Astrocyte (in vitro differentiated cells and primary cell): Measurements from ENCODE around the gene LEMD1. TPM values are rescaled to one million over a fixed set of nuclear protein-coding genes. Genes with fewer than 3 reads are reported as not detected.

ENCODE experiments used
- DNase-seq: peaks from one replicate; pipeline ENCODE4 v3.0.0-alpha.2; 2010; ENCODE audit warnings: low read depth
- FAIRE-seq: peaks from 2 replicates; lab custom pipeline; 2011; peaks lifted over from hg19 to GRCh38; lab: Jason Lieb, UNC
- H2AFZ ChIP-seq: 2 replicates; pipeline ENCODE4 v1.6.0; 2012; ENCODE audit warnings: low read depth, low read length, inconsistent platforms
- H3K27ac ChIP-seq: 2 replicates; pipeline ENCODE4 v1.5.1; 2011; ENCODE audit warnings: low read depth, low read length, inconsistent platforms
- H3K27me3 ChIP-seq: 2 replicates; pipeline ENCODE4 v1.6.0; 2011; ENCODE audit warnings: low read length, inconsistent platforms; ENCODE audit not compliant: insufficient read depth
- H3K36me3 ChIP-seq: 2 replicates; pipeline ENCODE4 v1.5.1; 2011; ENCODE audit warnings: low read length, inconsistent platforms; ENCODE audit not compliant: insufficient read depth
- H3K4me1 ChIP-seq: 2 replicates; pipeline ENCODE4 v1.5.1; 2011; ENCODE audit warnings: low read length, inconsistent platforms; ENCODE audit not compliant: insufficient read depth
- H3K4me2 ChIP-seq: 2 replicates; pipeline ENCODE4 v1.6.0; 2012; ENCODE audit warnings: low read length, inconsistent platforms
- H3K4me3 ChIP-seq: 2 replicates; pipeline ENCODE4 v1.5.1; 2011; ENCODE audit warnings: low read depth, mild to moderate bottlenecking, low read length, inconsistent platforms; ENCODE audit not compliant: insufficient read depth
- H3K79me2 ChIP-seq: 2 replicates; pipeline ENCODE4 v1.6.0; 2012; ENCODE audit warnings: mild to moderate bottlenecking, low read length, inconsistent platforms; ENCODE audit not compliant: insufficient read depth
- H3K9ac ChIP-seq: 2 replicates; pipeline ENCODE4 v1.6.0; 2012; ENCODE audit warnings: mild to moderate bottlenecking, low read length, inconsistent platforms
- H3K9me3 ChIP-seq: 2 replicates; pipeline ENCODE4 v1.5.1; 2012; ENCODE audit warnings: low read depth, mild to moderate bottlenecking, low read length, inconsistent platforms; ENCODE audit not compliant: insufficient read depth
- H4K20me1 ChIP-seq: 2 replicates; pipeline ENCODE4 v1.6.0; 2012; ENCODE audit warnings: low read length, inconsistent platforms; ENCODE audit not compliant: insufficient read depth
- H3K27ac Mint-ChIP-seq: one replicate; pipeline ENCODE4 v1.8.0; 2021; ENCODE audit warnings: mild to moderate bottlenecking, mixed read lengths; ENCODE audit not compliant: unreplicated experiment
- H3K27me3 Mint-ChIP-seq: one replicate; pipeline ENCODE4 v1.8.0; 2021; ENCODE audit warnings: low read depth, mixed read lengths; ENCODE audit not compliant: unreplicated experiment
- H3K36me3 Mint-ChIP-seq: one replicate; pipeline ENCODE4 v1.8.0; 2021; ENCODE audit warnings: low read depth, mixed read lengths; ENCODE audit not compliant: unreplicated experiment
- H3K4me1 Mint-ChIP-seq: one replicate; pipeline ENCODE4 v1.8.0; 2021; ENCODE audit warnings: low read depth, mixed read lengths; ENCODE audit not compliant: unreplicated experiment
- H3K4me3 Mint-ChIP-seq: one replicate; pipeline ENCODE4 v1.8.0; 2021; ENCODE audit warnings: mild to moderate bottlenecking, moderate library complexity, mixed read lengths; ENCODE audit not compliant: unreplicated experiment
- H3K9me3 Mint-ChIP-seq: one replicate; pipeline ENCODE4 v1.8.0; 2021; ENCODE audit warnings: mild to moderate bottlenecking, mixed read lengths; ENCODE audit not compliant: unreplicated experiment
- EZH2 ChIP-seq: IDR thresholded peaks from 2 replicates; pipeline ENCODE4 v1.6.1; 2012; ENCODE audit warnings: mild to moderate bottlenecking, low read length, inconsistent platforms; ENCODE audit not compliant: insufficient read depth
- total RNA-seq: library from RNA; stranded (reverse); gene quantifications from 2 replicates; pipeline ENCODE4 v1.2.1, GENCODE V29; 2021
- TF ChIP-seq, protein P1 (sequence below): IDR thresholded peaks from 2 replicates; pipeline ENCODE4 v1.5.1; 2011; ENCODE audit warnings: low read depth, mild to moderate bottlenecking, inconsistent platforms, low read length, moderate library complexity; ENCODE audit not compliant: insufficient read depth

LEMD1 gene
- total RNA-seq, 1 donor from 2014 or later, result 3.1 TPM

DNA sequence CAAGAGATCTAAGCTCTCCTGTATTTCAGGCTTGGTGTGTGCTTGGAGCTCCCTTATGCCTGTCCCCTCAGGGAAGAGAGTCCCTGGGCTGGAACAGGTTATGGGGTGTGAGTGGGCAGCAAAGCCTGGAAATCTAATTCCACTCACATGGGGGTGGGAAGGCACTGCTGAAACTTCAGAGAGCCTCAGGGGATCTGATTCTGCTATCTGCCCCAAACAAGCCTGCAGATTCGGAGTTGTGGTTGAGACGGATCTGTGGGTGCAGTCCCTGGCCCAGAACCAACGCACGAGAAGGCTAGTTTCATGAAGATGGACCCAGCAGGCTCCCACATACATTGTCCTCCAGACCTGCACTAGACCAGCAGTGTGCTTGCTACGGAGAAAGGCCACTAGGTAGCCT is 31.1 kb upstream of the LEMD1 start:
- Mint-ChIP-seq H3K27ac (no peak overlapping the region), H3K36me3 (no peaks in the 10 kb centered on the region), H3K9me3 (no peaks in the 10 kb centered on the region), H3K4me3 (no peak overlapping the region), H3K4me1 (peaks cover 23% of the 10 kb centered on the region), H3K27me3 (peaks cover 44% of the 10 kb centered on the region)
- H3K9ac ChIP-seq, result no peak overlapping the region
- peaks cover 53% of the 10 kb centered on the region for H3K27me3 ChIP-seq
- peaks cover 22% of the 10 kb centered on the region for H3K4me1 ChIP-seq
- no peak overlapping the region for H3K4me2 ChIP-seq
- H4K20me1 ChIP-seq, result peaks cover 4% of the 10 kb centered on the region
- H3K27ac ChIP-seq, result no peak overlapping the region
- H3K4me3 ChIP-seq, result no peak overlapping the region
- H2AFZ ChIP-seq, result no peak overlapping the region
- TF ChIP-seq, protein P1, sequence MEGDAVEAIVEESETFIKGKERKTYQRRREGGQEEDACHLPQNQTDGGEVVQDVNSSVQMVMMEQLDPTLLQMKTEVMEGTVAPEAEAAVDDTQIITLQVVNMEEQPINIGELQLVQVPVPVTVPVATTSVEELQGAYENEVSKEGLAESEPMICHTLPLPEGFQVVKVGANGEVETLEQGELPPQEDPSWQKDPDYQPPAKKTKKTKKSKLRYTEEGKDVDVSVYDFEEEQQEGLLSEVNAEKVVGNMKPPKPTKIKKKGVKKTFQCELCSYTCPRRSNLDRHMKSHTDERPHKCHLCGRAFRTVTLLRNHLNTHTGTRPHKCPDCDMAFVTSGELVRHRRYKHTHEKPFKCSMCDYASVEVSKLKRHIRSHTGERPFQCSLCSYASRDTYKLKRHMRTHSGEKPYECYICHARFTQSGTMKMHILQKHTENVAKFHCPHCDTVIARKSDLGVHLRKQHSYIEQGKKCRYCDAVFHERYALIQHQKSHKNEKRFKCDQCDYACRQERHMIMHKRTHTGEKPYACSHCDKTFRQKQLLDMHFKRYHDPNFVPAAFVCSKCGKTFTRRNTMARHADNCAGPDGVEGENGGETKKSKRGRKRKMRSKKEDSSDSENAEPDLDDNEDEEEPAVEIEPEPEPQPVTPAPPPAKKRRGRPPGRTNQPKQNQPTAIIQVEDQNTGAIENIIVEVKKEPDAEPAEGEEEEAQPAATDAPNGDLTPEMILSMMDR, result no peak
- no peak for TF ChIP-seq EZH2
- peaks cover 17% of the 10 kb centered on the region for H3K79me2 ChIP-seq
- no peak for FAIRE-seq
- H3K9me3 ChIP-seq, result no peaks in the 10 kb centered on the region
- no peaks in the 10 kb centered on the region for H3K36me3 ChIP-seq
- no peak for DNase-seq

DNA sequence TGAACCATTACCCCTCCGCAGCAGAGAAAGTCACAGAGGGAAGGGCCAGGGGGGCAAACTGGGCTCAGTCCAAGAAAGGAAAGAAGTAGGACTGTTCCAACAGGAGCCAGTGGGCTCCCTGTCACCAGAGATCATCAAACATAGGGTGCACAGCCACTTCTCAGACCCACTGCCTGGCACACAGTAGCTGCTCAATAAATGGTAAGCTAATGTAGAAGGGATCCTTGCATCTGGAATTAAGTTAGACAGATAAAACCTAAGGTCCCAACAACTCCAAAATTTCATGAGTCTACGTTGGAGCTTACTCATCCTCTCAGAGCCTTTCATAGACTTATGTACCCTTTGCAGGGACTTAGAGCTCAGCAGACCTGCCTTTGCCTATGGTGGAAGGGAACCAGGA is 30.5 kb upstream of the LEMD1 start:
- DNase-seq (no peak), FAIRE-seq (no peak)
- peaks cover under 1% of the 10 kb centered on the region for H3K36me3 Mint-ChIP-seq
- no peaks in the 10 kb centered on the region for H3K9me3 ChIP-seq
- H3K36me3 ChIP-seq, result no peaks in the 10 kb centered on the region
- TF ChIP-seq, protein P1, result no peak
- TF ChIP-seq EZH2, result no peak
- H3K4me1 ChIP-seq, result peaks cover 26% of the 10 kb centered on the region
- H3K27ac Mint-ChIP-seq, result no peak overlapping the region
- no peak overlapping the region for H3K27ac ChIP-seq
- H4K20me1 ChIP-seq, result peaks cover 4% of the 10 kb centered on the region
- H2AFZ ChIP-seq, result no peak overlapping the region
- peaks cover 39% of the 10 kb centered on the region for H3K27me3 Mint-ChIP-seq
- no peaks in the 10 kb centered on the region for H3K9me3 Mint-ChIP-seq
- no peak overlapping the region for H3K9ac ChIP-seq
- peaks cover 48% of the 10 kb centered on the region for H3K27me3 ChIP-seq
- H3K4me3 Mint-ChIP-seq, result no peak overlapping the region
- peaks cover 19% of the 10 kb centered on the region for H3K79me2 ChIP-seq
- H3K4me2 ChIP-seq, result no peak overlapping the region
- peaks cover 27% of the 10 kb centered on the region for H3K4me1 Mint-ChIP-seq
- no peak overlapping the region for H3K4me3 ChIP-seq

DNA sequence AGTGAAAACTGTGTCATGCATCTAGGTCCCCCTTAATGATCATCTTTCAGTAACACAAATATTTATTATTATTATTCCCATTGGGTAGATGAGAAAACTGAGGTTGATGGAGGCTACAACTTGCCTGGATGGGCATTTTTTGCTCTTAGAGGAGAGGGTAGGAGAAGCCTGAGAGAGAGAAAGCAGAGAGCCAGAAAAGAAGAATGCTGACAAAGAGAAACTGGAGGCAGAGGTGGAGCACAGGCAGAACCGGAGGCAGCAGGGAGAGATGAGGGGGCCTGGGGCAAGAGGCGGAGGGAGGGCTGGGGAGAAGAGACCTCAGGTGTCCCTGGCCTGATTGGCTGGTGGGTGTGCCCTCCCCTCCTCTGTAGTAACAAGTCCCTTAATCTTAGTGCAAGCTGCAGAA is 29.9 kb upstream of the LEMD1 start:
- no peak overlapping the region for H3K4me3 Mint-ChIP-seq
- H3K36me3 Mint-ChIP-seq, result peaks cover 1% of the 10 kb centered on the region
- TF ChIP-seq, protein P1, result no peak
- TF ChIP-seq EZH2, result no peak
- FAIRE-seq (no peak), DNase-seq (no peak)
- no peak overlapping the region for H3K27ac ChIP-seq
- no peak overlapping the region for H3K27ac Mint-ChIP-seq
- peaks cover 48% of the 10 kb centered on the region for H3K27me3 ChIP-seq
- H3K27me3 Mint-ChIP-seq, result peaks cover 38% of the 10 kb centered on the region
- no peak overlapping the region for H2AFZ ChIP-seq
- peaks cover 29% of the 10 kb centered on the region for H3K4me1 ChIP-seq
- no peak overlapping the region for H3K9ac ChIP-seq
- H3K4me2 ChIP-seq, result no peak overlapping the region
- H3K9me3 Mint-ChIP-seq, result no peaks in the 10 kb centered on the region
- H3K4me3 ChIP-seq, result no peak overlapping the region
- no peaks in the 10 kb centered on the region for H3K36me3 ChIP-seq
- no peaks in the 10 kb centered on the region for H3K9me3 ChIP-seq
- peaks cover 33% of the 10 kb centered on the region for H3K4me1 Mint-ChIP-seq
- H4K20me1 ChIP-seq, result peaks cover 4% of the 10 kb centered on the region
- peaks cover 19% of the 10 kb centered on the region for H3K79me2 ChIP-seq
